Measurements from ENCODE around the gene CACNA2D3. TPM values are rescaled to one million over a fixed set of nuclear protein-coding genes. Genes with fewer than 3 reads are reported as not detected.

CACNA2D3 gene
- total RNA-seq, 1 donor from 2014 or later, result not detected

DNA sequence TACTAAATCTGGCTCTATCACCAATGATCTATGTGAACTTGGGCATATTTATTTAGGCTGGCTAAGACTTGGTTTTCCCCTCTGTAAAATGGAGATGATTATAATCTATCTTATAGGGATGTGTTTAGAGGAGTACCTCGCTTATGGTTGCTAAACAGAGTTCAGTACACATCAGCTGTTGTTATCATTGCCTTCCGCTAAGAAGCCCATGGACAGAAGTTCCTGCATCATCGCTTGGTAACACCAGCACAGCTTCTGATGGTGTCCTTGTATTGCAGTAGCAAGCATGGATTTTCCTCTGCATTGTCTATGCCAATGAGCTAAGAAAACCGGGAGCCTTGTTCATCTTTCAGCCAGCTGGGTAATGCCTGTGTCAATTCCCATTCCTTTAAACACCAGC, 878.6 kb downstream of the CACNA2D3 start:
- TF ChIP-seq, protein P1, sequence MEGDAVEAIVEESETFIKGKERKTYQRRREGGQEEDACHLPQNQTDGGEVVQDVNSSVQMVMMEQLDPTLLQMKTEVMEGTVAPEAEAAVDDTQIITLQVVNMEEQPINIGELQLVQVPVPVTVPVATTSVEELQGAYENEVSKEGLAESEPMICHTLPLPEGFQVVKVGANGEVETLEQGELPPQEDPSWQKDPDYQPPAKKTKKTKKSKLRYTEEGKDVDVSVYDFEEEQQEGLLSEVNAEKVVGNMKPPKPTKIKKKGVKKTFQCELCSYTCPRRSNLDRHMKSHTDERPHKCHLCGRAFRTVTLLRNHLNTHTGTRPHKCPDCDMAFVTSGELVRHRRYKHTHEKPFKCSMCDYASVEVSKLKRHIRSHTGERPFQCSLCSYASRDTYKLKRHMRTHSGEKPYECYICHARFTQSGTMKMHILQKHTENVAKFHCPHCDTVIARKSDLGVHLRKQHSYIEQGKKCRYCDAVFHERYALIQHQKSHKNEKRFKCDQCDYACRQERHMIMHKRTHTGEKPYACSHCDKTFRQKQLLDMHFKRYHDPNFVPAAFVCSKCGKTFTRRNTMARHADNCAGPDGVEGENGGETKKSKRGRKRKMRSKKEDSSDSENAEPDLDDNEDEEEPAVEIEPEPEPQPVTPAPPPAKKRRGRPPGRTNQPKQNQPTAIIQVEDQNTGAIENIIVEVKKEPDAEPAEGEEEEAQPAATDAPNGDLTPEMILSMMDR (IDR thresholded peaks at IDR 0.05), result no peak
- Mint-ChIP-seq H3K36me3 (ENCODE audit: low read depth) (no peaks in the 10 kb centered on the region), H3K4me3 (ENCODE audit: unreplicated experiment) (no peak overlapping the region), H3K4me1 (ENCODE audit: low read depth) (peaks cover 22% of the 10 kb centered on the region), H3K27me3 (ENCODE audit: low read depth) (no peaks in the 10 kb centered on the region), H3K9me3 (ENCODE audit: low read depth) (no peaks in the 10 kb centered on the region), H3K27ac (ENCODE audit: unreplicated experiment) (peak overlapping the region; percentile 79)
- DNase-seq (ENCODE audit: low spot score), result no peak

DNA sequence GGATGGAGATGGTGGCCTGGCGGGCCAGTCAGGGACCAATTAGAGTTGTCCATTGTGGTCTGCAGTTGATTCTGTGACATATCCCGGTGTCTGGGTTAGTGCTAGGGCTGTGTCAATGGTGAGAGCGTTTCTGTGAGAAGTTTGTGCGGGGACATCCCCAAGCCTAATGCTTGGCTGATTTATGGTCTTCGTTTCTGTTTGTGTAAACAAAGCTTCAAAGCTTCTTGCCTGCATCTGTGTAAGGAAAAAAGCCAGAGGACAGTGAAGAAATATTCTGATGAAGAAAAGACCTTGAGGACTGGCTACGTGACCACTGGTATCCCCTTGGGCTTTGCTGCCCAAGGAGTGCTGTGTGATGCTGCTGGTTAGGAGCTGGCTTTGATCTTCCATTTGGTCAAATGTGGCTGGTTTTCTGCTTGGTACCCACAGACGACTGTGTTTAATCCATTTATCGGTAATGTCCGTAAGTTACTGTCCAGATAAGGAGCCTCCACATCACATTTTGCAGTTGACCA, 880.1 kb downstream of the CACNA2D3 start:
- TF ChIP-seq, protein P1 (IDR thresholded peaks at IDR 0.05), result no peak
- Mint-ChIP-seq H3K9me3 (ENCODE audit: low read depth) (no peaks in the 10 kb centered on the region), H3K27me3 (ENCODE audit: low read depth) (no peaks in the 10 kb centered on the region), H3K4me1 (ENCODE audit: low read depth) (peaks cover 22% of the 10 kb centered on the region), H3K27ac (ENCODE audit: unreplicated experiment) (no peak overlapping the region), H3K4me3 (ENCODE audit: unreplicated experiment) (no peak overlapping the region), H3K36me3 (ENCODE audit: low read depth) (no peaks in the 10 kb centered on the region)
- no peak for DNase-seq (ENCODE audit: low spot score)

DNA sequence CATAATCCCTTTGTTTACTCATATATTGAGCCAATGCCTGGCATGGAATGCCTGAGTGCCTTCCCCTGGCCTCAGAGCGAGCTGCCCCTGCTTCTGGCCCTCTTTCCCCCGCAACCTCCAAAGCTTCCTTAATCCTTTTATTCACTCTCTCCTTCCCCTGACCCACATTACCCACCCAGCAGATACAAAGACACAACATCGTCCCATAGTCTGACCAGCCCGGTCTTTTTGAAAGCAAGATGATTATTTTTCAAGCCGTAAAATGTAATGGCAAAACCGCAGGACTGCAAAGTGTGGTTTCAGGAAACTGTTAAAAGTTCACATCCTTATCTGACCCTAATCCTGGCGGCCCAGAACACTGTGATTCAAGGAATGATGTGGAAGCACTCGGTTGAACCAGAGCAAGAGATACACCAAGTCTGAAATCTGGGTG, 883.9 kb downstream of the CACNA2D3 start:
- H3K27ac Mint-ChIP-seq (ENCODE audit: unreplicated experiment), result no peak overlapping the region
- H3K9me3 Mint-ChIP-seq (ENCODE audit: low read depth), result no peaks in the 10 kb centered on the region
- DNase-seq (ENCODE audit: low spot score), result no peak
- H3K4me3 Mint-ChIP-seq (ENCODE audit: unreplicated experiment), result no peak overlapping the region
- H3K27me3 Mint-ChIP-seq (ENCODE audit: low read depth), result no peaks in the 10 kb centered on the region
- no peaks in the 10 kb centered on the region for H3K4me1 Mint-ChIP-seq (ENCODE audit: low read depth)
- TF ChIP-seq, protein P1 (IDR thresholded peaks at IDR 0.05), result no peak
- no peaks in the 10 kb centered on the region for H3K36me3 Mint-ChIP-seq (ENCODE audit: low read depth)

DNA sequence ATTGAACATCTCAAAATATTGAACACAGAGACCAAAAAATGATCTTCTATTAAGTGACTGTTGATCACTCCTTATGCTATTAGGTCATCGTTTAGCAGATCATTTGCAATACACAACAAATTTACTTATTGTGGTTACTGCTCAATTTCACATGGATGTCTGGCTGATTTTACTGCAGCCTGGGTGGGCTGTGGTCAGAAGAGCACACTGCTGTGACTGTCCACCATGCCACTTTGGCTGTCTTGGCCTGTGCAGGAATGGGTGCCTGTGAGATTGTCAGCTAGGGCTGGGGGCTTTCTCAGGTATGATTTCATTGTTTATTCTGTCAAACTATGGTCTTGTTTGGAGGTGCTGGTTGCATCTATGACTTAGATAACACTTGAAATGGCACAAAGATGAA, 885.6 kb downstream of the CACNA2D3 start:
- no peaks in the 10 kb centered on the region for H3K9me3 Mint-ChIP-seq (ENCODE audit: low read depth)
- no peaks in the 10 kb centered on the region for H3K27me3 Mint-ChIP-seq (ENCODE audit: low read depth)
- no peaks in the 10 kb centered on the region for H3K36me3 Mint-ChIP-seq (ENCODE audit: low read depth)
- no peak overlapping the region for H3K4me3 Mint-ChIP-seq (ENCODE audit: unreplicated experiment)
- TF ChIP-seq, protein P1 (IDR thresholded peaks at IDR 0.05), result no peak
- no peak overlapping the region for H3K27ac Mint-ChIP-seq (ENCODE audit: unreplicated experiment)
- no peak for DNase-seq (ENCODE audit: low spot score)
- no peaks in the 10 kb centered on the region for H3K4me1 Mint-ChIP-seq (ENCODE audit: low read depth)

DNA sequence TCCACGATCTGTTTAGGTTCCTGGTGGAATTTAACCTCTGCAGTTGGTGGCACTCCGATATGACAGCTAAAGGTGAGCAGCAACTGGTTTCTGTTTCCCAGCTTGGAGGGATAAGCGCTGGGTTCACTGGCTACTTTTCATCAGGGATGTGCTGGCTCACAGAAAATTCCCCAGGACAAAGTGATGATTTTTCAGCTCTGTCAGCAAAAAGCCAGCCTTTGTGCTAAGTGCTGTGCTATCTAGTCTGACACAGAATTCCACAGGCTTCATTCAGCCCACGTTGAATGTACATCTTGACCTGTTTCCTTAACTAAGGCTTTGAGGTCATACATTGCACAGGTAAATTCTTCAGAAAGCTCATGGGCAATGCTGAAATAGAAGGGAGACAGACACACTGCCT, 887.0 kb downstream of the CACNA2D3 start:
- Mint-ChIP-seq H3K4me3 (ENCODE audit: unreplicated experiment) (no peak overlapping the region), H3K9me3 (ENCODE audit: low read depth) (no peaks in the 10 kb centered on the region), H3K4me1 (ENCODE audit: low read depth) (no peaks in the 10 kb centered on the region), H3K27ac (ENCODE audit: unreplicated experiment) (no peak overlapping the region), H3K36me3 (ENCODE audit: low read depth) (no peaks in the 10 kb centered on the region), H3K27me3 (ENCODE audit: low read depth) (no peaks in the 10 kb centered on the region)
- DNase-seq (ENCODE audit: low spot score), result no peak
- TF ChIP-seq, protein P1 (IDR thresholded peaks at IDR 0.05), result no peak

Data from chondrocyte (in vitro differentiated cells).